Thoracic aorta (tissue), 2 donors: ENCODE results near the gene NF1. TPM values are rescaled to one million over a fixed set of nuclear protein-coding genes. Genes with fewer than 3 reads are reported as not detected.

Source experiments
- ATAC-seq: fragments of 150-250 bp; one replicate; pipeline ENCODE4 v1.8.0; 2017; ENCODE audit warnings: low read depth; ENCODE audit not compliant: insufficient number of reproducible peaks, low FRiP score
- DNase-seq: peaks from one replicate; pipeline ENCODE4 v3.0.0-alpha.2; 2020; ENCODE audit warnings: low spot score
- H3K27ac ChIP-seq, 2 donors: fragments of 200-600 bp; sonication (generic); 1 replicate in 1 of 2; 2 replicates in 1 of 2; pipeline ENCODE4 v1.5.1; 2016; ENCODE audit warnings: mild to moderate bottlenecking in 2 of 2, moderate library complexity in 2 of 2
- H3K27me3 ChIP-seq: fragments of 200-600 bp; sonication (generic); replicated peaks from 2 replicates; pipeline ENCODE4 v1.6.0; 2016; ENCODE audit warnings: mild to moderate bottlenecking; ENCODE audit not compliant: insufficient read depth
- H3K36me3 ChIP-seq: fragments of 200-600 bp; sonication (generic); one replicate; pipeline ENCODE4 v1.5.1; 2016
- H3K4me1 ChIP-seq, 2 donors: fragments of 200-600 bp; sonication (generic); 1 replicate in 1 of 2; 2 replicates in 1 of 2; pipeline versions ENCODE4 v1.5.1 to v1.6.0; 2016; ENCODE audit warnings: low read depth in 2 of 2, mild to moderate bottlenecking in 1 of 2; ENCODE audit not compliant: control insufficient read depth in 1 of 2
- H3K4me3 ChIP-seq: fragments of 200-600 bp; sonication (generic); 2 replicates; pipeline ENCODE4 v1.5.1; 2016; ENCODE audit warnings: mild to moderate bottlenecking
- H3K9me3 ChIP-seq: fragments of 200-600 bp; sonication (generic); 2 replicates; pipeline ENCODE4 v1.5.1; 2016
- CTCF ChIP-seq: fragments of 200-600 bp; sonication (generic); IDR thresholded peaks from one replicate; pipeline ENCODE4 v1.5.1; 2019; ENCODE audit warnings: antibody characterized with exemption
- total RNA-seq, 2 donors: library from RNA; depleted of rRNA; stranded (reverse); fragments of >200 nt; gene quantifications; one replicate each; pipeline versions ENCODE4 v1.1.0 to v1.2.3, GENCODE V29; 2016

NF1 gene
- total RNA-seq, 2 donors from 2014 or later, result 60.9 to 105 TPM

DNA sequence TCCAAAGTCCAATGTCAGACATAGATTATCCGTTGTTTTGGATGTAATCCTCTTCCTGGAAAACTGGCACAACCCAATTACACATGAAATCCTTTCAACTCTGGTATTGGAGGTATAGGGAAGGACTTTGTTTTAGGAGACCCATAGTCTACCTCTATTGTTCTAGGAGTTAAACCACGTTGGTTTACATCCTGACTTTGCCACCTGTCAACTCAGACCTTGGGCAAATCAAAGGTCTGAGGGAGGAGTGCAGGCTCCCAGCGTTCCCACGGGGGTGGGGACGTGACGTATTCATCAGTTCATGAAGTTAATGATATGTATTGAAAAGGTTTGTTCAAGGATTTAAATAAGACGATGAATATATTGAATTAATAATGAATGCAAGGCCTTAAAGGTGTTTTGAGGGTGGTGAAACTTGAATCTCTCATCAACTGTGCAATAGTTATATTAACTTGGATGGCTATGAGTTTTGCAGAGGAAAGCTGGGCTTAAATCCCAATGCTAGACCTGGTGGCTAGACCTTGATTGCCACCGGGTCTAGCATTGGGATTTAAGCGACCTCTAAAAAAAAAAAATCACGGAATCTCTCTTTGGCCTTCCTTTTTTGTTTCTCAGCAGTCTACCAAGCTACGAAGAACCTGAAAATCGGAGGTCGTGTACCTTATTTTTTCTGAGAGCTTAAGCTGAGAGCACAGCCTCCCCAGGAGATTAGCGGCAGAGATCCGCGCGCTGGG, 744 bp upstream of the NF1 start:
- no peaks in the 10 kb centered on the region for H3K36me3 ChIP-seq
- DNase-seq (no peak), ATAC-seq (no peak)
- no peaks in the 10 kb centered on the region for H3K9me3 ChIP-seq
- peak overlapping the region; percentile 96 to 98 for H3K27ac ChIP-seq
- TF ChIP-seq CTCF, result no peak
- peaks cover 5 to 6% of the 10 kb centered on the region in 2 donors for H3K4me1 ChIP-seq
- H3K4me3 ChIP-seq, result peak overlapping the region; percentile 99
- H3K27me3 ChIP-seq, result no peaks in the 10 kb centered on the region

GRCh38 chr17:31095236-31096105, 694 bp downstream of the NF1 start:
- H3K36me3 ChIP-seq, result no peaks in the 10 kb centered on the region
- peak overlapping the region; percentile 96 to 98 for H3K27ac ChIP-seq
- ATAC-seq (peak; percentile 38), DNase-seq (peak; percentile 11)
- H3K4me1 ChIP-seq, result peaks cover 5 to 6% of the 10 kb centered on the region in 2 donors
- no peak for TF ChIP-seq CTCF
- H3K4me3 ChIP-seq, result peak overlapping the region; percentile 99
- H3K9me3 ChIP-seq, result no peaks in the 10 kb centered on the region
- no peaks in the 10 kb centered on the region for H3K27me3 ChIP-seq

- Histone ChIP-seq H3K4me1 (peaks cover 7 to 12% of the 10 kb centered on the region in 2 donors), H3K9me3 (no peaks in the 10 kb centered on the region), H3K27ac (peak overlapping the region; percentile 96 to 98), H3K4me3 (peak overlapping the region; percentile 99), H3K27me3 (no peaks in the 10 kb centered on the region), H3K36me3 (no peaks in the 10 kb centered on the region)
- DNase-seq, result no peak
- no peak for TF ChIP-seq CTCF
- ATAC-seq, result no peak
Observed at GRCh38 chr17:31096106-31096436, 1.3 kb downstream of the NF1 start.

DNA sequence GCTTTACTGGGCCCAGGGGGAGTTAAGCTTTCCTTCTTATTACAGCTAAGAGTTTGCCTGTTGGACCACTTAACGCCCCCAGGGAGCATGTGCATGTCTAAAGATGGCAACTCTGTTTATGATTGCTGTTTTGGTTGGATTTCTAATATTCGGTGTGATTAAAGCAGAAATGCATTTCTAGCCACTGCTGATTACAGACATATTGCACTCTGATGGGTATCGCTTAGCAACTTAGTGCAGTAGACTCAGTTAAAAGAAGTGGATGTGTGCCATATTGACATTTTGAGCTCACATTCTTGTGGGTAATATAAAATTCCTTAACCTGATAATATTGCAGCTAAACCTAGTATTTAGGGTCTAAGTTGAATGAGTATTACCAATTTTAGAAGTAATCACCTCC, 4.2 kb downstream of the NF1 start:
- no peak for TF ChIP-seq CTCF
- no peak for DNase-seq
- Histone ChIP-seq H3K27me3 (no peaks in the 10 kb centered on the region), H3K4me1 (peaks cover 16 to 21% of the 10 kb centered on the region in 2 donors), H3K36me3 (no peaks in the 10 kb centered on the region), H3K9me3 (no peaks in the 10 kb centered on the region), H3K4me3 (no peak overlapping the region), H3K27ac (no peak overlapping the region)
- no peak for ATAC-seq

DNA sequence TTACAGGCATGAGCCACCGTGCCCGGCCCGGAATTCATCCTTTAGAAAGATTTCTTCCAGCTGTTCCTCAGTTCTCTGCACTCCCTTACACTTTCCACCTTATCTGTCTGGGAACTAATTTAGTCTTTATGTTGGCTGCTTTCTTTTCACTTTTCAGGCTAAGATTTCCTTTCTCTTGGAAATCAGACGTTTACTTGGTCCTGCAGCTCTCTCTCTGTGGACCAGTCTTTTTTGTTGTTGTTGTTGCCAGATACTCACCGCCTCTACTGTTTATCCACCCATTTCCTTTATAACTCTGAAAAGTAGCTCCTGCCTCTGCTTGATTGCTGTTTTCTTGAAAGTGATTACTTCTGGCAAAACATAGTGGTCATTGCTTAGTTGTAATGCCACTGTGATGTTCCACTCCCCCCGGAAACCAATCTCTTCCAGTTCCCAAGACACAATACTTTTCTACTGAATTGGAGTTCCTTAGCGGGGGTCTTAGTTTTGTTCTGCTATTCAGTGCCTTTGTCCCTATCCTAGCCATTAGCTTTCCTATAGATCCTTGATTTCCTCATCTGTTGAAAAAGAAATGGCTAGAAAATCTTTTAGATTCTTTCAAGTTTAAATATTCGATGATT, 6.2 kb downstream of the NF1 start:
- no peak for DNase-seq
- Histone ChIP-seq H3K27me3 (no peaks in the 10 kb centered on the region), H3K4me1 (peaks cover 15 to 21% of the 10 kb centered on the region in 2 donors), H3K27ac (peak overlapping the region in 1 of 2 donors; percentile 35), H3K36me3 (no peaks in the 10 kb centered on the region), H3K9me3 (no peaks in the 10 kb centered on the region), H3K4me3 (no peak overlapping the region)
- TF ChIP-seq CTCF, result no peak
- ATAC-seq, result no peak
